Medulla oblongata (tissue), 1 donor: ENCODE results near the gene IP6K1.
"Not testable (repeated sequence)": the region's sequence is repeated elsewhere in the genome, so short reads cannot be mapped to it uniquely, and the experiment has no call there.

Experiments used
- DNase-seq: peaks from one replicate; pipeline ENCODE4 v3.0.0-alpha.2; 2015; ENCODE audit errors: extremely low spot score

Gene IP6K1

DNA sequence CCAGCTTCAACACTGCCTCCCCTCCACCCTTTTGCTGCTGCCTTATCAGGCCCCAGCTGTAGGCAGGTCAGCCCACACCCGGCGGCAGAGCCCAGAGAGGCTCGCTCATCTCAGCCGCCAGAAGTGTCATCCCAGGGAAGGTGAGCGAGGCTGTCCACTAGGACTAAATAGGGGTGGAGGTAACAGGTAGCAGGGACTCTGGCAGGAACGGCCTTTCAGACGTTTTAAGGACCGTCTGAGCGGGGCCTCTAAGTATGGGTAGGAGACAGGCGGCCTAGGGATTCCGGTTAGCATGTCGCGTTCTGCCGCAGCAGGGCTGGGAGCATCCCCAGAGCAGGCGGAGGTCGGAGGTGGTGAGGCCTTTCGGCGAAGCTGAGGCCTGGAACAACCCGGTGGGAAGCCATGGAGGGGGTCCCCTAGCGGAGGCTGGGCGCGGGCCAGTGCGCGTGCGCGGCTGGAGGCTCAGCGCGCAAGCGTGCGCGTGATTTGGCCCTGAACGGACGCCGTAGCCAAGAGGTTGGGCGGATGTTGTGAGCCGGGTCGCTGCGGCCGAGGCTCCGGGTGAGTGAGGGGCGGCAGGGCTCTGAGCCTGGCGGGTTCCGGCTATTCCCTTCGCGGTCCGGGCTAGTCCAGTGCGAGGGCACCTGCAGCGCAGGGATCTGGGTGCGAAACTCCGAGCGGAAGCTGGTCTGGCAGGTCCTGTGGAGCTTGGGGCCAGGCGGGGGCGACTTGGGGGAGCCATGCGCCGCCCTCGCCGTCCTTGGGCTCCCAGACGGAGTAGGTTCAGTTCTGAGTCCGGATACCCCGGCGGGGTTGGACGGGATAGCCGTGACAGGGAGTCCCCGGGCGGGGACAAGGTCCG is 97.1 kb downstream of the IP6K1 start, which contains the start of the genes MST1 and RNF123:
Gene MST1, minus strand, starts transcription at position 429 of the 862 bp plus-strand sequence. CDS start 783 bp downstream, outside the sequence.
Gene RNF123, plus strand, starts transcription at position 512 of the 862 bp plus-strand sequence. CDS start 1,609 bp downstream, outside the sequence.
- peak; percentile 87 for DNase-seq

GRCh38 chr3:49688338-49689045 is 97.8 kb downstream of the IP6K1 start:
- not testable (repeated sequence) for DNase-seq

DNA sequence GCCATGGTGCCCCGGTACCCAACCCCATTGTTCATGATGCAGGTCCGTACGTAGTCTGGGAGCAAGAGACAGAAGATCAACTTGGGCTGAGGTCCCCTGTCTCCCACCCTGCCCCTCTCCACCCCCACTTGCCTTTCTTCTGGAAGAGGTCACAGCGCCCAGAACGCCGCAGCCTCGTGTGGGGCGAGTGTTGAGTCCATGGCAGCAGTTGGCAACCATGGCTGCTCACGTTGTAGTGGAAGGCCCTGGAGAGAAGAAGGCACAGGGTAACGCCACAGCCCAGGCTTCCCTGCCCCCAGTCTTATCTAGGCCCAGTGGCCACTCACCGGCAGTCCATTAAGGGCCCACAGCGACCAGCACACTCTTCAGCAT is 98.9 kb downstream of the IP6K1 start:
- DNase-seq = not testable (repeated sequence)

GRCh38 chr3:49686769-49687423 is 99.4 kb downstream of the IP6K1 start:
- not testable (repeated sequence) for DNase-seq

- not testable (repeated sequence) for DNase-seq
Measured at GRCh38 chr3:49686346-49686745, 100.0 kb downstream of the IP6K1 start.

DNA sequence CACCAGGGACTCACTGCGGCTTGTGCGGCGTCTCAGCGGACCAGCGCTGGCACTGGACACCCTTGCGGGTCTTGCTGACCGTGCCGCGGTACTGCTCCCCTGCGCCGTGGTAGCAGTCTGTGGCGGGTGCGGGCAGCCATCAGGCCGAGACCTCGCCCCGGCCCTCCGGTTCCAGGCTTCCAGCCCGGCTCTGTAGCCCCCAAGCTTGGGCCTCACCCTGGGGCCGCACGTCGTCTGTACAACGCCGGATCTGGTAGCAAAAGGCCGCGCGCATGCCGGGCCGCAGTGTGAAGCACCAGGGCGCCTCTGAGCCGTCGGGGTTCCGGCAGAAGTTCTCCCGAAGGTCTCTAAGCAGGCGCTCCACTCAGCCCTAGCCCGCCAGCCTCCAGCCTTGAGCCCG is 100.5 kb downstream of the IP6K1 start:
- not testable (repeated sequence) for DNase-seq

- not testable (repeated sequence) for DNase-seq
Measured at GRCh38 chr3:49685103-49685502, 101.2 kb downstream of the IP6K1 start.

DNA sequence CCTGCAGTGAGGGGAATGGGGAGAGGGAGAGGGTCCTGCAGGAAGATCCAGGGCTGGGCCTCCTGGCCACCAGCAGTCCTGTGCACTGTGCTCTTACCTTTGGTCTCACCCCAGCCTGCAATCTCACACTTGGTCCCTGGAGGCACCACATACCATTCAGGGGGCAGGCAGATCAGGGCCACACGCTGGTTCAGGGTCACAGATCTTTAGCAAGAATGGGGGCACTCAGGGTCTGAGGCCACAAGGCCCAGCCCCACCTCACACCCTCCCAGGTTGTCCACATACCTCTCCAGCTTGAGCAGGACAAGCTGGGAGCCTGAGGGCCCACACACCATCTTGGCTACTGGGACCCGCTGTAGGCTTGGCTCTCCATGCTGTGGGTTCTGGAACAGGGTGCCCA is 101.9 kb downstream of the IP6K1 start:
- DNase-seq = not testable (repeated sequence)

GRCh38 chr3:49683162-49683561 is 103.2 kb downstream of the IP6K1 start:
- no peak for DNase-seq

GRCh38 chr3:49681543-49681942 is 104.8 kb downstream of the IP6K1 start:
- DNase-seq = no peak

DNA sequence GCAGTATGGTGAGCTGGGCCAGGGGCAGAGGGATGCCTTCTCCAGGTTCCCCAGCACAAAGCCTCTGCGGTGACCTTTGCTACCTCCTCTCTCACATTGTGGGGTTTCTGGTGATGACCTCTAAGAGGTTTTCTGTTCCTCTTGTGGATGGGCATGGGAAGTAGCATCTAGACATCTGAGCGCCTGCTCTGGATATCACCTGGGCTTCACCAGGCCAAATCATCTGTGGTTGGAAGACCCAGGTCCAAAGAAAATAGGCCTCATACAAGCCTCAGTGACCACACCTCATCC is 105.2 kb downstream of the IP6K1 start:
- DNase-seq = no peak

- DNase-seq = no peak
Measured at GRCh38 chr3:49680493-49681231, 105.7 kb downstream of the IP6K1 start.

DNA sequence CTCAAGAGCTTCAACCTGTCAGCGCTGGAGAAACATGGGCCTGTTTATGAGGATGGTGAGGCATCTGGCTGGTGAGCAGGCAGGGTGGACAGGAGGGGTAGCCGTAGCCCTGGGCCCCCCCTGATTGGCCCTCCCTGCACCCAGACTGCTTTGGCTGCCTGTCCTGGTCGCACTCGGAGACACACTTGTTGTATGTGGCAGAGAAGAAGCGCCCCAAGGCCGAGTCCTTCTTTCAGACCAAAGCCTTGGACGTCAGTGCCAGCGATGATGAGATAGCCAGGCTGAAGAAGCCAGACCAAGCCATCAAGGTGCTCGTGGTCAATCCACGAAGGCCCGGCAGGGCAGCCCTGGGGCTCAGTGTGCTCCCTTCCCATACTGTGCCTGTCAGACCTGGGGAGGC is 110.4 kb downstream of the IP6K1 start:
- no peak for DNase-seq

- no peak for DNase-seq
Measured at GRCh38 chr3:49674497-49674983, 111.8 kb downstream of the IP6K1 start.
